Neuron (in vitro differentiated cells): ENCODE results near the gene PDE8B.

Experiments used
- H2AFZ ChIP-seq: one replicate; pipeline ENCODE4 v1.6.1; 2013; ENCODE audit warnings: low read depth, mild to moderate bottlenecking, inconsistent platforms, low read length, moderate library complexity
- H3K27me3 ChIP-seq: one replicate; pipeline ENCODE4 v1.6.1; 2013; ENCODE audit warnings: low read length; ENCODE audit not compliant: insufficient read depth
- H3K36me3 ChIP-seq: one replicate; pipeline ENCODE4 v1.6.1; 2013; ENCODE audit warnings: low read length; ENCODE audit not compliant: insufficient read depth
- H3K4me1 ChIP-seq: one replicate; pipeline ENCODE4 v1.6.1; 2013; ENCODE audit warnings: low read length; ENCODE audit not compliant: insufficient read depth
- H3K4me3 ChIP-seq: 2 replicates; pipeline ENCODE4 v1.5.1; 2013; ENCODE audit warnings: mild to moderate bottlenecking, low read length, moderate library complexity
- H3K9me3 ChIP-seq: one replicate; pipeline ENCODE4 v1.6.1; 2013; ENCODE audit warnings: low read length

PDE8B gene

GRCh38 chr5:77310494-77311213, 100.2 kb downstream of the PDE8B start:
- H2AFZ ChIP-seq: no peak overlapping the region
- H3K27me3 ChIP-seq: peaks cover 3% of the 10 kb centered on the region
- no peaks in the 10 kb centered on the region for H3K4me1 ChIP-seq
- no peak overlapping the region for H3K4me3 ChIP-seq
- no peaks in the 10 kb centered on the region for H3K36me3 ChIP-seq
- no peaks in the 10 kb centered on the region for H3K9me3 ChIP-seq

- H3K4me3 ChIP-seq: no peak overlapping the region
- H3K36me3 ChIP-seq: no peaks in the 10 kb centered on the region
- H2AFZ ChIP-seq: no peak overlapping the region
- peaks cover 3% of the 10 kb centered on the region for H3K27me3 ChIP-seq
- H3K9me3 ChIP-seq: no peaks in the 10 kb centered on the region
- no peaks in the 10 kb centered on the region for H3K4me1 ChIP-seq
These were observed 100.7 kb downstream of the PDE8B start for GRCh38 chr5:77311214-77311571.

GRCh38 chr5:77312413-77312812, 101.9 kb downstream of the PDE8B start:
- Histone ChIP-seq H2AFZ (no peak overlapping the region), H3K36me3 (no peaks in the 10 kb centered on the region), H3K9me3 (no peaks in the 10 kb centered on the region), H3K27me3 (peaks cover 3% of the 10 kb centered on the region), H3K4me1 (no peaks in the 10 kb centered on the region), H3K4me3 (no peak overlapping the region)

GRCh38 chr5:77316871-77317661, 106.6 kb downstream of the PDE8B start:
- Histone ChIP-seq H3K36me3 (no peaks in the 10 kb centered on the region), H3K4me3 (no peak overlapping the region), H2AFZ (no peak overlapping the region), H3K9me3 (no peaks in the 10 kb centered on the region), H3K27me3 (no peaks in the 10 kb centered on the region), H3K4me1 (no peaks in the 10 kb centered on the region)

GRCh38 chr5:77318060-77318459, 107.6 kb downstream of the PDE8B start:
- no peaks in the 10 kb centered on the region for H3K36me3 ChIP-seq
- no peaks in the 10 kb centered on the region for H3K27me3 ChIP-seq
- H3K4me3 ChIP-seq: no peak overlapping the region
- no peaks in the 10 kb centered on the region for H3K9me3 ChIP-seq
- no peak overlapping the region for H2AFZ ChIP-seq
- peaks cover 4% of the 10 kb centered on the region for H3K4me1 ChIP-seq

- peaks cover 4% of the 10 kb centered on the region for H3K4me1 ChIP-seq
- no peak overlapping the region for H2AFZ ChIP-seq
- H3K4me3 ChIP-seq: no peak overlapping the region
- H3K9me3 ChIP-seq: no peaks in the 10 kb centered on the region
- H3K36me3 ChIP-seq: no peaks in the 10 kb centered on the region
- no peaks in the 10 kb centered on the region for H3K27me3 ChIP-seq
These were observed 108.8 kb downstream of the PDE8B start for GRCh38 chr5:77319117-77319804.

- Histone ChIP-seq H3K4me1 (peaks cover 4% of the 10 kb centered on the region), H3K9me3 (no peaks in the 10 kb centered on the region), H2AFZ (no peak overlapping the region), H3K36me3 (no peaks in the 10 kb centered on the region), H3K4me3 (no peak overlapping the region), H3K27me3 (no peaks in the 10 kb centered on the region)
These were observed 111.4 kb downstream of the PDE8B start for GRCh38 chr5:77321793-77322394.

- Histone ChIP-seq H3K36me3 (no peaks in the 10 kb centered on the region), H3K4me3 (no peak overlapping the region), H3K4me1 (peaks cover 4% of the 10 kb centered on the region), H3K9me3 (no peaks in the 10 kb centered on the region), H3K27me3 (no peaks in the 10 kb centered on the region), H2AFZ (no peak overlapping the region)
These were observed 111.9 kb downstream of the PDE8B start for GRCh38 chr5:77322406-77322805.

- peaks cover 4% of the 10 kb centered on the region for H3K4me1 ChIP-seq
- H2AFZ ChIP-seq: no peak overlapping the region
- no peaks in the 10 kb centered on the region for H3K36me3 ChIP-seq
- no peak overlapping the region for H3K4me3 ChIP-seq
- no peaks in the 10 kb centered on the region for H3K27me3 ChIP-seq
- H3K9me3 ChIP-seq: no peaks in the 10 kb centered on the region
These were observed 115.6 kb downstream of the PDE8B start for GRCh38 chr5:77325921-77326541.

GRCh38 chr5:77326986-77327734, 116.7 kb downstream of the PDE8B start:
- H3K27me3 ChIP-seq: no peaks in the 10 kb centered on the region
- no peak overlapping the region for H2AFZ ChIP-seq
- peaks cover 3% of the 10 kb centered on the region for H3K4me1 ChIP-seq
- no peak overlapping the region for H3K4me3 ChIP-seq
- H3K36me3 ChIP-seq: no peaks in the 10 kb centered on the region
- no peaks in the 10 kb centered on the region for H3K9me3 ChIP-seq

GRCh38 chr5:77328930-77329647, 118.6 kb downstream of the PDE8B start:
- Histone ChIP-seq H3K4me1 (no peaks in the 10 kb centered on the region), H3K27me3 (no peaks in the 10 kb centered on the region), H3K9me3 (no peaks in the 10 kb centered on the region), H2AFZ (no peak overlapping the region), H3K36me3 (no peaks in the 10 kb centered on the region), H3K4me3 (no peak overlapping the region)
